ENCODE measurements around the gene ABO.

Gene ABO

DNA sequence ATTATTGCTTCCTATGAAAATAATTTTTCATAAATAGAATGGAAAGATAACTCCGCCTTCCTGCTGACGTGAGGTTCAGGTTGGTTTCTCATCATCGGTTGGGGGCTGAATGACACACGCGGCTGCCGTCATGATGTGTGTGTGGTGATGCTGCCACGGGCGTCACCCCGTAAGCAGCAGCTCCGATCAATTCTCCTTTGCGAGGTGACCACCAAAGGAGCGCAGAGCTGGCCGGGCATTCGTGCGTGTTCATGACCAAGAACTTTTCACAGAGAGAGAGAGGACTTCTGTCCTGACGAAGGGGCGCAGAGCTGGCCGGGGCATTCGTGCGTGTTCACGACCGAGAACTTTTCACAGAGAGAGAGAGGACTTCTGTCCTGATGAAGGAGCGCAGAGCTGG is 30.7 kb upstream of the ABO start:
- no peak for TF ChIP-seq EZH2phosphoT487 (IDR thresholded peaks at IDR 0.05; ENCODE audit: borderline replicate concordance, low read length)
- TF ChIP-seq, protein P1, sequence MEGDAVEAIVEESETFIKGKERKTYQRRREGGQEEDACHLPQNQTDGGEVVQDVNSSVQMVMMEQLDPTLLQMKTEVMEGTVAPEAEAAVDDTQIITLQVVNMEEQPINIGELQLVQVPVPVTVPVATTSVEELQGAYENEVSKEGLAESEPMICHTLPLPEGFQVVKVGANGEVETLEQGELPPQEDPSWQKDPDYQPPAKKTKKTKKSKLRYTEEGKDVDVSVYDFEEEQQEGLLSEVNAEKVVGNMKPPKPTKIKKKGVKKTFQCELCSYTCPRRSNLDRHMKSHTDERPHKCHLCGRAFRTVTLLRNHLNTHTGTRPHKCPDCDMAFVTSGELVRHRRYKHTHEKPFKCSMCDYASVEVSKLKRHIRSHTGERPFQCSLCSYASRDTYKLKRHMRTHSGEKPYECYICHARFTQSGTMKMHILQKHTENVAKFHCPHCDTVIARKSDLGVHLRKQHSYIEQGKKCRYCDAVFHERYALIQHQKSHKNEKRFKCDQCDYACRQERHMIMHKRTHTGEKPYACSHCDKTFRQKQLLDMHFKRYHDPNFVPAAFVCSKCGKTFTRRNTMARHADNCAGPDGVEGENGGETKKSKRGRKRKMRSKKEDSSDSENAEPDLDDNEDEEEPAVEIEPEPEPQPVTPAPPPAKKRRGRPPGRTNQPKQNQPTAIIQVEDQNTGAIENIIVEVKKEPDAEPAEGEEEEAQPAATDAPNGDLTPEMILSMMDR (IDR thresholded peaks at IDR 0.05; ENCODE audit: low read depth, low read length, poor library complexity, severe bottlenecking) = no peak
- Histone ChIP-seq H3K4me2 (ENCODE audit: low read length) (no peak overlapping the region), H3K36me3 (ENCODE audit: control insufficient read depth, low read length) (no peaks in the 10 kb centered on the region), H3F3A (ENCODE audit: control insufficient read depth, insufficient read depth) (no peaks in the 10 kb centered on the region), H3K27ac (ENCODE audit: low read depth, low read length) (no peak overlapping the region), H3K4me3 (ENCODE audit: low read length) (no peak overlapping the region), H3K79me2 (ENCODE audit: control insufficient read depth, low read length) (no peaks in the 10 kb centered on the region), H3K27me3 (ENCODE audit: control insufficient read depth, low read length) (no peaks in the 10 kb centered on the region), H3K9me2 (replicated peaks; ENCODE audit: control insufficient read depth, low read length) (no peaks in the 10 kb centered on the region), H3K9me3 (ENCODE audit: control insufficient read depth, insufficient read depth, low read length) (no peaks in the 10 kb centered on the region), H4K20me1 (ENCODE audit: control insufficient read depth, insufficient read depth, low read depth, low read length) (no peaks in the 10 kb centered on the region), H3K4me1 (ENCODE audit: control insufficient read depth, low read length) (no peaks in the 10 kb centered on the region)

DNA sequence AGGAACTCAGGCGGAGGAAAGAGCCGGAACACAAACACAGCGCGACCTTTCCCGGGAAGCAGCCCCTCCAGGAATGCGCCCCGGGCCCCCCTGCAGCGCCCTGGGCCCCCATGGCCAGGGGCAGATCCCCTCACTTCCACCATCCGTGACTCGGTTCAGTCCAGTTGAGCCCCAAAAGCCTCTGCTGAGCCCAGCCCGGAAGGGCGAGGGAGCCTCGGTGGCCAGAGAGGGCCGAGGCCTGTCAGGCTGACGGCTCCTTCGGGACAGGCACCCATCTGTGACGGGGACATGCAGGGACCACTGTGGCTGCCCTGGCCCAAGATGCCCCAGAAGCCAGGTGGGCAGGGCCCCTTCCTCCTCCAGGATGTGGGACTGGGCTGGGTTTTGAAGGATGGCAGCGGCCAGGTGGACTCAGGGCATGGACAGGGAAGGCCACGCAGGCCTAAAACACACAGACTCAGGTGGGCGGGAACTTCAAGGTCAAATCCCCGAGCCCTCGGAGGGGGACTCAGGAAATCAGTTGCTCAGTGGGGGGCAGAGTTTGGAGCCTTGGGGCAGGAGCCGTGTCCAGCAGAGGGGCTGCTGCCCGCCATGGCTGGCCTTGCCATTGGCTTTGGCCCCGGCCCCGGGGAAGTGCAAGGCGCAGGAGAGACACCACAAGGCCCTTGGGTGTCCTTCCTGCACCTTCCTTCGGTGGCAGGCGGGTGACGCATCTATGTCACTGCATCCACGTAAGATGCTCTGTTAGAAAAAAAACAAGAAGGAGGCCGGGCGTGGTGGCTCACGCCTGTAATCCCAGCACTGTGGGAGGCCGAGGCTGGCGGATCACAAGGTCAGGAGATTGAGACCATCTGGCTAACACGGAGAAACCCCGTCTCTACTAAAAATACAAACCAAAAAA is 29.7 kb upstream of the ABO start:
- H3K27ac ChIP-seq (ENCODE audit: low read depth, low read length) = no peak overlapping the region
- H3F3A ChIP-seq (ENCODE audit: control insufficient read depth, insufficient read depth) = no peaks in the 10 kb centered on the region
- no peak overlapping the region for H3K4me3 ChIP-seq (ENCODE audit: low read length)
- no peaks in the 10 kb centered on the region for H3K79me2 ChIP-seq (ENCODE audit: control insufficient read depth, low read length)
- no peaks in the 10 kb centered on the region for H4K20me1 ChIP-seq (ENCODE audit: control insufficient read depth, insufficient read depth, low read depth, low read length)
- H3K9me2 ChIP-seq (replicated peaks; ENCODE audit: control insufficient read depth, low read length) = no peaks in the 10 kb centered on the region
- no peak overlapping the region for H3K4me2 ChIP-seq (ENCODE audit: low read length)
- no peak for TF ChIP-seq EZH2phosphoT487 (IDR thresholded peaks at IDR 0.05; ENCODE audit: borderline replicate concordance, low read length)
- TF ChIP-seq, protein P1 (IDR thresholded peaks at IDR 0.05; ENCODE audit: low read depth, low read length, poor library complexity, severe bottlenecking) = no peak
- H3K36me3 ChIP-seq (ENCODE audit: control insufficient read depth, low read length) = no peaks in the 10 kb centered on the region
- H3K9me3 ChIP-seq (ENCODE audit: control insufficient read depth, insufficient read depth, low read length) = no peaks in the 10 kb centered on the region
- H3K4me1 ChIP-seq (ENCODE audit: control insufficient read depth, low read length) = no peaks in the 10 kb centered on the region
- H3K27me3 ChIP-seq (ENCODE audit: control insufficient read depth, low read length) = no peaks in the 10 kb centered on the region

DNA sequence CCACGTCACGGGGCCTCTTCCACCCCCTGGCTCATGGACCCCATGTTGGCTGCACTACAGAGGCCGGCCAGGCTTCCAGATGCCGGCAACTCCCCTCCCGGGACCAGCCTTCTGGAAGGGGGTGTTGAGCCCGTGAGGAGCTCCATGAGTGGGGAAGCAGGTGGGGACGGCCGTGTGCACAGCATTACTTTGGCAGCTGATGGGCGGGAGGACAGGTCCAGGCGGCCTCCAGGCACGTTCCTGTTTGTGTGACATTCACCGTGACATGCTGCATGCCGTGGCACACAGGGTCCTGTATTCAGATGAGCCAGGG is 29.1 kb upstream of the ABO start:
- Histone ChIP-seq H3K36me3 (ENCODE audit: control insufficient read depth, low read length) (no peaks in the 10 kb centered on the region), H3K4me3 (ENCODE audit: low read length) (no peak overlapping the region), H3K27me3 (ENCODE audit: control insufficient read depth, low read length) (no peaks in the 10 kb centered on the region), H3K4me1 (ENCODE audit: control insufficient read depth, low read length) (no peaks in the 10 kb centered on the region), H3K9me2 (replicated peaks; ENCODE audit: control insufficient read depth, low read length) (no peaks in the 10 kb centered on the region), H3K79me2 (ENCODE audit: control insufficient read depth, low read length) (no peaks in the 10 kb centered on the region), H4K20me1 (ENCODE audit: control insufficient read depth, insufficient read depth, low read depth, low read length) (no peaks in the 10 kb centered on the region), H3F3A (ENCODE audit: control insufficient read depth, insufficient read depth) (no peaks in the 10 kb centered on the region), H3K9me3 (ENCODE audit: control insufficient read depth, insufficient read depth, low read length) (no peaks in the 10 kb centered on the region), H3K27ac (ENCODE audit: low read depth, low read length) (no peak overlapping the region), H3K4me2 (ENCODE audit: low read length) (no peak overlapping the region)
- TF ChIP-seq, protein P1 (IDR thresholded peaks at IDR 0.05; ENCODE audit: low read depth, low read length, poor library complexity, severe bottlenecking) = no peak
- TF ChIP-seq EZH2phosphoT487 (IDR thresholded peaks at IDR 0.05; ENCODE audit: borderline replicate concordance, low read length) = no peak

Measured in DOHH2 (cell line).